Stimulated activated CD8-positive, alpha-beta memory T cell treated with anti-CD3 and anti-CD28 coated beads, Interleukin-4, amount 100 ng/mL, for 4 hours (primary cell): ENCODE data around the gene RP2.

Experiments
- DNase-seq, 2 donors: peaks; one replicate each; pipeline ENCODE4 v3.0.0-alpha.2; 2020; ENCODE audit warnings: low read depth in 2 of 2, low spot score in 1 of 2

The RP2 gene

GRCh38 chrX:46917622-46918021 lies 80.8 kb downstream of the RP2 start:
- no peak for DNase-seq

- no peak for DNase-seq
Observed at GRCh38 chrX:46918434-46918833, 81.6 kb downstream of the RP2 start.

GRCh38 chrX:46920235-46920634 lies 83.4 kb downstream of the RP2 start:
- no peak for DNase-seq

GRCh38 chrX:46922611-46923010 lies 85.8 kb downstream of the RP2 start:
- no peak for DNase-seq

GRCh38 chrX:46927718-46928117 lies 90.9 kb downstream of the RP2 start:
- no peak for DNase-seq

GRCh38 chrX:46929439-46930261 lies 92.8 kb downstream of the RP2 start:
- no peak for DNase-seq
